Endothelial cell of umbilical vein (primary cell): ENCODE results near the gene RNF224. TPM values are rescaled to one million over a fixed set of nuclear protein-coding genes. Genes with fewer than 3 reads are reported as not detected.

Experiments used
- BruUV-seq: library from RNA; stranded (reverse); fragments of 400-500 nt; replicated peaks from 2 replicates; lab custom pipeline; 2021; lab: Mats Ljungman, UMichigan
- CTCF ChIA-PET: fragments of 300-600, 350-600 bp; sonication (Branson Sonifier 250); formaldehyde crosslinking; loops from one replicate; lab custom pipeline; 2021; ENCODE audit warnings: antibody characterized with exemption, inconsistent platforms; lab: Charles Lee
- POLR2A ChIA-PET: fragments of 300-600, 350-600 bp; sonication (Branson Sonifier 250); formaldehyde crosslinking; loops from one replicate; lab custom pipeline; 2021; ENCODE audit warnings: antibody characterized with exemption, inconsistent platforms; lab: Charles Lee
- DNase-seq: peaks from one replicate; pipeline ENCODE4 v3.0.0-alpha.2; 2011; ENCODE audit warnings: low read depth, low spot score
- FAIRE-seq: peaks from 2 replicates; lab custom pipeline; 2011; peaks lifted over from hg19 to GRCh38; lab: Jason Lieb, UNC
- H2AFZ ChIP-seq: 2 replicates; pipeline ENCODE4 v1.6.0; 2012; ENCODE audit warnings: low read depth, low read length, control low read depth, inconsistent platforms
- H3K27ac ChIP-seq: 2 replicates; pipeline ENCODE4 v1.5.1; 2011; ENCODE audit warnings: low read depth, mild to moderate bottlenecking, control low read depth, low read length, moderate library complexity; ENCODE audit not compliant: insufficient read depth
- H3K27me3 ChIP-seq, 2 experiments: 2 replicates each; pipeline versions ENCODE4 v1.6.0 to v1.6.1; 2011; ENCODE audit warnings: low read length in 2 of 2, mixed read lengths in 1 of 2; ENCODE audit not compliant: control insufficient read depth in 2 of 2, insufficient read depth in 2 of 2
- H3K36me3 ChIP-seq, 2 experiments: 2 replicates in 1 of 2; 3 replicates in 1 of 2; pipeline ENCODE4 v1.5.1; 2011; ENCODE audit warnings: low read length in 2 of 2, mild to moderate bottlenecking in 1 of 2, moderate library complexity in 1 of 2; ENCODE audit not compliant: control insufficient read depth in 2 of 2, insufficient read depth in 2 of 2; ENCODE audit errors: extremely low read depth in 1 of 2
- H3K4me1 ChIP-seq: 3 replicates; pipeline ENCODE4 v1.5.1; 2011; ENCODE audit warnings: mild to moderate bottlenecking, low read length; ENCODE audit not compliant: control insufficient read depth, insufficient read depth; ENCODE audit errors: extremely low read depth
- H3K4me2 ChIP-seq: 2 replicates; pipeline ENCODE4 v1.6.1; 2011; ENCODE audit warnings: low read length, control low read depth, mixed read lengths; ENCODE audit not compliant: insufficient read depth
- H3K4me3 ChIP-seq, 3 experiments: fragments of 200-600 bp in 1 of 3; sonication (generic), shearing (Covaris generic) in 1 of 3; replicated peaks in 1 of 3; 2 replicates each; pipeline ENCODE4 v1.5.1; 2011 to 2016; ENCODE audit warnings: control low read depth in 3 of 3, low read length in 3 of 3, mild to moderate bottlenecking in 2 of 3, inconsistent platforms in 1 of 3, low read depth in 1 of 3, moderate library complexity in 1 of 3; ENCODE audit not compliant: insufficient read depth in 1 of 3
- H3K79me2 ChIP-seq: 2 replicates; pipeline ENCODE4 v1.6.0; 2012; ENCODE audit warnings: low read length, inconsistent platforms; ENCODE audit not compliant: control insufficient read depth, insufficient read depth
- H3K9ac ChIP-seq: replicated peaks from 2 replicates; pipeline ENCODE3; 2011; ENCODE audit warnings: low read length, control low read depth; ENCODE audit not compliant: insufficient read depth; ENCODE audit errors: extremely low read depth
- H3K9me1 ChIP-seq: replicated peaks from 3 replicates; pipeline ENCODE4 v1.6.0; 2011; ENCODE audit warnings: mild to moderate bottlenecking, low read length; ENCODE audit not compliant: control insufficient read depth, insufficient read depth; ENCODE audit errors: extremely low read depth
- H3K9me3 ChIP-seq: replicated peaks from 2 replicates; pipeline ENCODE4 v1.5.1; 2012; ENCODE audit warnings: low read length, inconsistent platforms; ENCODE audit not compliant: control insufficient read depth, insufficient read depth
- H4K20me1 ChIP-seq: replicated peaks from 2 replicates; pipeline ENCODE3; 2011; ENCODE audit warnings: mild to moderate bottlenecking, low read length; ENCODE audit not compliant: control insufficient read depth, insufficient read depth; ENCODE audit errors: extremely low read depth
- CTCF ChIP-seq, 2 donors: IDR thresholded peaks; 1 replicate in 1 of 2; 2 replicates in 1 of 2; pipeline ENCODE4 v1.5.1; 2011; ENCODE audit warnings: low read length in 2 of 2, mild to moderate bottlenecking in 2 of 2, moderate library complexity in 2 of 2, control low read depth in 1 of 2, inconsistent platforms in 1 of 2, low read depth in 1 of 2; ENCODE audit not compliant: insufficient read depth in 1 of 2; ENCODE audit errors: extremely low read depth in 1 of 2
- FOS ChIP-seq: IDR thresholded peaks from 2 replicates; pipeline ENCODE4 v1.6.1; 2011; ENCODE audit warnings: mild to moderate bottlenecking, low read length, moderate library complexity, borderline replicate concordance; ENCODE audit not compliant: insufficient read depth
- JUN ChIP-seq: IDR thresholded peaks from 2 replicates; pipeline ENCODE4 v1.6.1; 2011; ENCODE audit warnings: borderline replicate concordance, low read depth; ENCODE audit not compliant: insufficient read length, insufficient read depth
- dilution Hi-C: fragments of 300-500 bp; cut with MboI; formaldehyde crosslinking; loops from one replicate; pipeline ENCODE4 v1.15.0; 2019; ENCODE audit warnings: low sequenced_read_pairs; ENCODE audit not compliant: extremely low pct_ligation_motif_present
- intact Hi-C: fragments of 100-400 bp; cut with micrococcal nuclease; formaldehyde crosslinking; loops from one replicate; pipeline ENCODE4 v1.10.0; 2022
- polyA plus RNA-seq, 4 experiments: library from polyadenylated mRNA; depleted of rRNA in 3 of 4; stranded (reverse) in 3 of 4; unstranded in 1 of 4; fragments of >200 nt; gene quantifications; 2 replicates each; pipeline versions ENCODE4 v1.2.1 to v1.2.3, GENCODE V29; 2011 to 2012; ENCODE audit warnings: missing spikeins in 1 of 4
- total RNA-seq: library from RNA; stranded (reverse); gene quantifications from 2 replicates; pipeline ENCODE4 v1.2.3, GENCODE V29; 2021

Gene RNF224
- total and polyA plus RNA-seq, 2 donors (not counting 3 experiments of a cell fraction or from before 2014, with no cell fraction given) = not detected

GRCh38 chr9:137178201-137178938 is 48.9 kb upstream of the RNF224 start:
- Histone ChIP-seq H3K9me1 (no peaks in the 10 kb centered on the region), H3K9ac (no peak overlapping the region), H3K79me2 (no peaks in the 10 kb centered on the region), H3K4me1 (peaks cover 6% of the 10 kb centered on the region), H4K20me1 (no peaks in the 10 kb centered on the region), H3K4me2 (no peak overlapping the region), H3K4me3 (no peak overlapping the region), H2AFZ (no peak overlapping the region), H3K27ac (no peak overlapping the region), H3K36me3 (peaks cover 0 to 36% of the 10 kb centered on the region in 2 experiments), H3K27me3 (no peaks in the 10 kb centered on the region), H3K9me3 (no peaks in the 10 kb centered on the region)
- intact Hi-C loops (loop anchor here (5.0 kb wide), 1 partner anchor 61 kb away; no protein-coding TSS in a partner anchor), dilution Hi-C loops (no loop called here)
- CTCF ChIA-PET = interaction anchor here (1.3 kb wide), 1 partner anchor 58 kb away, joined by 4 read pairs; no protein-coding TSS in a partner anchor
- BruUV-seq = no TSS peak
- DNase-seq (no peak), FAIRE-seq (no peak)
- TF ChIP-seq JUN (no peak), FOS (peak; percentile 33), CTCF (IDR thresholded peaks at IDR 0.05; ENCODE audit: extremely low read depth in 1 of 2, insufficient read depth in 1 of 2, low read depth in 1 of 2, low read length in 2 of 2) (no peak)
- POLR2A ChIA-PET = no interaction called here
